Measurements from ENCODE around the gene FAM124A.
"Not testable (repeated sequence)": the region's sequence is repeated elsewhere in the genome, so short reads cannot be mapped to it uniquely, and the experiment has no call there.

FAM124A gene

GRCh38 chr13:51284339-51284738 lies 62.1 kb downstream of the FAM124A start:
- Mint-ChIP-seq H3K9me3 (no peaks in the 10 kb centered on the region), H3K36me3 (ENCODE audit: low read depth) (no peaks in the 10 kb centered on the region), H3K4me3 (no peak overlapping the region), H3K4me1 (peaks cover 14% of the 10 kb centered on the region), H3K27me3 (ENCODE audit: low read depth, poor library complexity) (peaks cover 26% of the 10 kb centered on the region), H3K27ac (no peak overlapping the region)
- DNase-seq, result no peak
- no peak for TF ChIP-seq CTCF (IDR thresholded peaks at IDR 0.05)

- peak overlapping the region; percentile 45 for H3K27ac Mint-ChIP-seq
- H3K4me3 Mint-ChIP-seq, result no peak overlapping the region
- peak; percentile 85 for DNase-seq
- H3K4me1 Mint-ChIP-seq, result peaks cover 9% of the 10 kb centered on the region
- peak; percentile 91 for TF ChIP-seq CTCF (IDR thresholded peaks at IDR 0.05)
- no peaks in the 10 kb centered on the region for H3K36me3 Mint-ChIP-seq (ENCODE audit: low read depth)
- no peaks in the 10 kb centered on the region for H3K9me3 Mint-ChIP-seq
- H3K27me3 Mint-ChIP-seq (ENCODE audit: low read depth, poor library complexity), result peaks cover 22% of the 10 kb centered on the region
These were observed 64.2 kb downstream of the FAM124A start for GRCh38 chr13:51286135-51287002.

GRCh38 chr13:51287758-51288157 lies 65.6 kb downstream of the FAM124A start:
- DNase-seq, result no peak
- no peak for TF ChIP-seq CTCF (IDR thresholded peaks at IDR 0.05)
- H3K4me1 Mint-ChIP-seq, result peaks cover 9% of the 10 kb centered on the region
- no peaks in the 10 kb centered on the region for H3K9me3 Mint-ChIP-seq
- H3K27me3 Mint-ChIP-seq (ENCODE audit: low read depth, poor library complexity), result peaks cover 22% of the 10 kb centered on the region
- no peak overlapping the region for H3K27ac Mint-ChIP-seq
- no peaks in the 10 kb centered on the region for H3K36me3 Mint-ChIP-seq (ENCODE audit: low read depth)
- no peak overlapping the region for H3K4me3 Mint-ChIP-seq

- not testable (repeated sequence) for H3K4me1 Mint-ChIP-seq; H3K27ac Mint-ChIP-seq; H3K36me3 Mint-ChIP-seq (ENCODE audit: low read depth); H3K9me3 Mint-ChIP-seq; DNase-seq; H3K4me3 Mint-ChIP-seq
- peaks cover 21% of the 10 kb centered on the region for H3K27me3 Mint-ChIP-seq (ENCODE audit: low read depth, poor library complexity)
These were observed 66.1 kb downstream of the FAM124A start for GRCh38 chr13:51288254-51288653.

- no peak for DNase-seq
These were observed 69.1 kb downstream of the FAM124A start for GRCh38 chr13:51291341-51291740.

More at GRCh38 chr13:51291341-51291740, 69.1 kb downstream of the FAM124A start:
- Mint-ChIP-seq H3K36me3 (ENCODE audit: low read depth) (no peaks in the 10 kb centered on the region), H3K27me3 (ENCODE audit: low read depth, poor library complexity) (peaks cover 13% of the 10 kb centered on the region), H3K9me3 (no peaks in the 10 kb centered on the region), H3K4me1 (peaks cover 9% of the 10 kb centered on the region), H3K27ac (no peak overlapping the region), H3K4me3 (no peak overlapping the region)
- no peak for TF ChIP-seq CTCF (IDR thresholded peaks at IDR 0.05)

All from nephron progenitor cell (in vitro differentiated cells).